ENCODE results near the gene ARL2BP.

ARL2BP gene

DNA sequence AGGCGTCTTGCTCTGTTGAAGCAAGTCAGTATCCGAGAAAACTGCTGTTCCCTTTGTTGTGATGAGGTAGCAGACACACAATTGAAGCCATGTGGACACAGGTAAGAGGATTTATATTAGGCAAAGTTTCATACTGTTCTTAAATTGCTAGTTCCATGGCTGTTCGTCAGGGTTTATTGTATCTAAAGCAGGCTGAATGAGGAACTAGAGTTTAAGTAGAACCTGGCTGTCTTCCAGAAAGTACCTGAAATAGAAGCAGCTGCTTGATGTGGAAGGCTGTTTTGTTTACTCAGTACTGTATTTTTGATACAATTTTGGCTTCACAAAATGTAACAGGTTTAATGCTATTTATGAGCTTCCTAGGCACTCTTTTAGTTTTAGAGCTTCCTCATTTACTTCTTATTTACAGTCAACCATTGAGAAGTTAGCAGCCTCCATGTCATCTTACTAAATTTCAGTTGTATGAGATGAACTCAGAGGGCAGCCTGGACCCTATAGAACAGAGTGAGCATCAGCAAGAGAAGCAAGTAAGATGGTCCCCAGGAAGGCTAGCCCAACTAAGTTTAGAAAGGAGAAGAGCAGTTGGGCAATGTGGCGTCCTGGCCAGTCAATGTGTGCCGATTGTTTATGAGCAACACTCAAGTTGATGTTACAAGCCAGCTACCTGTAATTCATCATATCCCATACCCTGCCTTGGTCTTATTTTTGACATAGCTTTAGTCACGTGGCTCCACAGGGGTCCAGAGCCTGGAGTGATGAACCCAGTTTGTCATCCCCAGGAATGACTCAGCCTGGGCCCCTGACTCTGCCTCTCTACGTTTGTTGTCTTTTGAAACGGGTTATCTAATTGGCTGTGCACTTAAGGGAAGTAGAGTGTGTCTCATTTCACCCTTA is 9.7 kb upstream of the ARL2BP start:
- DNase-seq (ENCODE audit: low spot score) = no peak

DNA sequence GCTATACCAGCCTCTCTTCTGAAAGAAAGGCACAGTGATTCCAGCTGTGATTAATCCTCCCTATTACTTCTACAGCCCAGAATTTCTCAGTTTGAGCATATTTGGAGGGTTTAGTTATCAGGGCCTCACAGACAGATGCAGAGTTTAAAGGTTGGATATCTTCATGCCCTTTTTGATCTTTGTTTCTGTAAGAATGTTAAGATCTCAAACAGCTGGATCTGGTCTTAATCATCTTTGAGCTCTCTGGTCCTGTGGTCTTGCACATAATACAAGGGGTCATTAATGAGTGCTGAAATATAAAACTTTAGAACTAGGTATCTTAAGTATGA is 9.1 kb upstream of the ARL2BP start:
- no peak for DNase-seq (ENCODE audit: low spot score)

DNA sequence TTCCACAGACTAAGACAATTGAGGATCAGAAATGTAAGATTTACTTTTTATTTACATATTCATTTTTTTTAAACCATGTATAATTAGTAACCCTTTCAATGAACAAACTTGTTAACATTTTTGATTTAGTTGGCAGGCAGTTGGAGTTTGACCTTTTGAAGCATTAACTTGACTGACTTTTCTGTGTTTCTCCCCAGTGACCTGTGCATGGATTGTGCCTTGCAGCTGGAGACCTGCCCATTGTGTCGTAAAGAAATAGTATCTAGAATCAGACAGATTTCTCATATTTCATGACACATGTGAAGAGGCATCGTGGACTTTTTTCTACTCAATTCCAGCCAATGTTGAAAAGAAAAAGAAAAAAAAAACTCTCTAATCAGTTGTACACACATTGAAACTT is 6.4 kb upstream of the ARL2BP start:
- DNase-seq (ENCODE audit: low spot score) = no peak

DNA sequence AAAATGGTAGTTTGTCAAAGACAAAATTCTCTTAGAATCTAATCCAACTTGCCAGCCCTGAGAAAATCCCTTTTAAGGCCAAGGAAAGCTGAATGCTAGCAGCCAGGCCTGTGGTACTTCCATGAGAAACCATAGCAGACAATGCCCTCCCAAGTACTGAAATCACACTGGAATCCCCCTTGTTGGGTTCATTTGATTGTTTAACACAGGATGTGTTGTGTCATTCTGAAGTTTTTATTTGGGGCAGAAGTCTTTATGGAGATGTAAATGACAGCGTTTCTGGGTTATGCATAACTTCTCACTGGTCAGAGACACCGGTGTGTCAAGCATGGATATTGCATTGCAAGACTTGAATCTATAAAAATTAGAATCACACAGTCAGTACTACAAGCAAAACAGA is 6.0 kb upstream of the ARL2BP start:
- DNase-seq (ENCODE audit: low spot score) = no peak

DNA sequence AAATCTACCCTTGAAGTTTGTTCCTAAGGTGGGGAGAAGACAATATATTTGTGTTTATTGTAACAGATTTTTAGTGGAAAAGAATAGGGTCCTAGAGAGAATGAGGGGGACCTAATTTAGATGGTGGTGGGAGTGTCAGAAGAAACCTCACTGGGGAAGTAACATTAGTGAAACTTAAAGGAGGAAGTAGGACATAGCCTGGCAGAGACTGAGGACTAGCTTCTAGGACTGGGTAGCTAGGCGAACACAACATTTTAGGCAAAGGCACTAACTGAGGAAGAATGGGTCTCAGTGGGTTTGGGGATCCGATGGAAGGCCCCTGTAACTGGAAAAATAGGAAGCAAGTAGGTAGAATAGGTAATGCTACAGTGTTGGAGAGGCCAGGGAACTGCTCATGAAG is 4.2 kb upstream of the ARL2BP start:
- DNase-seq (ENCODE audit: low spot score) = no peak

DNA sequence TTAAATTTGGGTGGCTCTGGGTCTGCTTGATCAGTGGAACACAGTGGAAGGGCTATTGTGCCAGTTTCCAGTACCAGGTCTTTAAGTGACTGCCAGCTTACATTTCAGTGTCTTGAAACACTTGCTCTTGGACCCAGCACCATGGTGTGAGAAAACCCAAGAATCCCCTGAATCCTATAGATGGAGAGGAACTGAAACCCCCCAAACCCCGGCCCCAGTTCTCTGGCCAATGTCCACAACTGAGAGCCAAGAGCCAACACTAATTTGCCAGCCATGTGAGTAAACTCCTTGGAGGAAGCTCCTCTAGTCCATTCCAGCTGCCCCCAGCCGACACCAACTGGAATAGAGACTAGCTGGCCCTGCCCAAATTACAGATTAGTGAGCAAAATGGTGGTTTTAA is 2.4 kb upstream of the ARL2BP start:
- no peak for DNase-seq (ENCODE audit: low spot score)

DNA sequence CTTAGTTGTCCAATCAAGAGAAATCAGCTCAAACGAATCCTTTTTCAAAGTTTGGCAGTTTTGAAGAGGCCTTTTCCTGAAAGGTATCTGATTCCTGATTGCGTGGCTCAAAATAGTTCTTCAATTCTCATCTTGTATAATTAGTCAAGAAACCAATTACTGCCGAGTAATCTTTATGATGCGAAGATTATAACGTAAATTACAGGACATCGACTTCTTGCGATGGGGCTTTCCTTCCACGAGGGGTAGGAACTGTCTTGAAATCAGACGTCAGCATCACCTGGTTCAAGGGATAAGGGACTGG is 644 bp upstream of the ARL2BP start:
- no peak for DNase-seq (ENCODE audit: low spot score)

DNA sequence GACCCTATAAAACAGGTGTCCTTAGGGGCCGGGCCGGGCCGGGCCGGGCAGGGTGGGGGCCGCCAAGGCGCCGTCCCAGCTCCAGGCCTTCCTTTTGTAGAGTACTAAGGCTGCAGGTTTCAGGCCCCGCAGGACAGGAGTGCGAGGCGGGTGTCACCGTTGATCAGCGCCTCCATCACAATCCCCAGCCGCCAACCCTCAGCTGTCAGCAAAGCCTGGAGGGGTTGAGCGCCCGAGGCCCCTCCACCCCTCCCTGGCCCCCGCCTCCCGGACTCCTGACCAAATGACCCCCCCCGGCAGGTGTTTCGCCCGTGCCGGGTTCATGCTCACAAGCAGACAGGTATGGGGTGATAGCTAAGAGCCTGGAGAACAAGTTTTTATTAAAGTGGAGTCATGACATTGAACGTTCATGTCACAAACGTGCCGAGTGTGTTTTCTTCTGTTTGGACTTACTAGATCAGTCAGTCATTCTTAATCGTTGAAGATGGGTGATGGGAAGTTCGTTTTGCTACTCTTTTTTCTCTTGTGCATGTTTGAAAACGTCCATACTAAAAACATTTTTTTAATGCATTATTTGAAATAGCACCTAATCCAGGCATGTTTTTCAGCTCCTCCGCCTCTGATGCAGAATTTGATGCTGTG is 534 bp downstream of the ARL2BP start:
- peak; percentile 54 for DNase-seq (ENCODE audit: low spot score)

DNA sequence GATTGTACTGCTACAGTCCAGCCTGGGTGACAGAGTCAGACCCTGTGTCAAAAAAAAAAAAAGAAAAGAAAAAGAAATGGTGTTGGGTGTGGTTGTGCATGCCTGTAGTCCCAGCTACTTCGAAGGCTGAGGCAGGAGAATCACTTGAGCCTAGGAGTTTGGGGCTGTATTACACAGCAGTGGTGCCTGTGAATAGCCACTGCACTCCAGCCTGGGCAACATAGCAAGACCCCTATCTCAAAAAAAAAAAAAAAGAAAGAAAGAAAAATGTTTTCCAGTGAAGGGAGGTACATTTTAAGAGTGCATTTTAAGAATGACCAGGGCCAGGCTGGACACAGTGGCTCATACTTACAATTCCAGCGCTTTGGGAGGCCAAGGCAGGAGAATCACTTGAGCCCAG is 6.3 kb downstream of the ARL2BP start:
- no peak for DNase-seq (ENCODE audit: low spot score)

DNA sequence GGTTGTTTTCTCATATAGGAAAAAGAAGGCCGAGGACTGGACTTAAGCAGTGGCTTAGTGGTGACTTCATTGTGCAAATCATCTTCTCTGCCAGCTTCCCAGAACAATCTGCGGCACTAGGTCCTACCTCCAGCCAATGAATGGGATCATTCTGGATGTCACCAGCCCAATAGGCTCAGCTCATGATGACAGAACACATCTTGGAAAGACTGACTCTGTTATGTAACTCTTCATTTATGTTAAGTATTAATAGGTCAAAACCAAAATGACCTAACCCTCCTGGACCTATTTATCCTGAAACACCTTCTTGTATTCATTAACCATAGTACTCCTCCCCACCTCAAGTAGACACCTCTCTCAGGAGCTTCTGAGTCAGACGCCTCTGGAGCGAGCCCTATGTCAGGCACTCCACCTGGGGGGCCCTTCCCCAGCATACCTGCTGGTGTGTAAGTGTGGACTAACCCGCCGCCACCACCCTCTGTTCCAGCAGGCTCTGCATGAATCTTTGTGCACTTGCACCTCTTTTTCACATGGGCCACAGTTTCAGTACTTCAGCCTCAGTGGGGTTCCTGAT is 7.2 kb downstream of the ARL2BP start:
- no peak for DNase-seq (ENCODE audit: low spot score)

DNA sequence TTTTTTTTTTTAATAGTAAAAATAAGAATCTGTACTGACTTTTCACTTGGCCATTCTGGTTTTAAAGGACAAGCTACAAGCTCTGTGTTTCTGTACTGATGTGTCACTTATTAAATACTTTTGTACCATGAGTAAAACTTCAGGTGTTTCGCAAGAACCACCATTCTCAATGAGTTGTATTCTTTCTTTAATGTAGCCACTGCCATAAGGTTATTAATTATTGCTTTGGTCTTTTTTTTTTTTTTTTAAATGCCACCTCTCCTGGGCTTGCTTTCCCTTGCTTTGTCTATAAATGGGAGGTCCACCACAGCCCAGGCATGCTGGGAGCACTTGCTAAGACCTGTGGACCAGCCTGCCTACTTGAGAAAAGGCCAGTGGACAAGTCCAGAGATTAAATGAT is 8.4 kb downstream of the ARL2BP start:
- DNase-seq (ENCODE audit: low spot score) = no peak

DNA sequence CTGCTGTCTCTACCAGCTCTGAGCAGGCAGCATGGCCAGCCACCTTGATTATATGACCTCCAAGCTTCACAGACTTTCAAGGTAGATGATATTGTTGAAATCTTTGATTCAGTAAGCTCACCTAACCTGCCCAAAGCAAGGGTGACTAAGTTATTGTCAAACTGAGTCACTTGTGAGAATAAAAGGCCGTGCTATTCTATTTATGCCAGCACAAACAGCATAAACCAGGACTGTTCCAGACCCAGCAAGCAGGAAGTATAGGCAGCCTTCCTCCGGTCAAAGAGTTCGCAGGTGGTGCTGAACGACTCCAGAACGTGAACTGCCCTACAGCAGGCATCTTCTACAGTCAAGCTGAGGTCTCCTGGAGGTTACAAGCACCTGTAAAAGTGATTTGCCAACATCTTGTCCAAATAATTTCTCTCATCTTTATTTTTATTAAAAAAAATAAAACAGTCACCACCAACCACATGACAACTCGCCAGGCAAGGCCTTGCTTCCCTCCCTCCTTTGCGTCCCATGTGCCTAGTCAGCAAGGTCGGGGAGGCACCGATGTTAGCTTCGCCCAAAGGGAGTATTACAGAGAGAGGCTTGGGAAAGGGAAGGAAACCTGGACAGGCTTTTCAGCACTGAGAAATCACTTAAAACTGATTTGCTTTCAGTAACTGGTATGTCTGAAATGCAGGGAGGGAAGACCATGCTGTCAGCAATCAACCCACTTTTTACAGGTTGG is 10.8 kb downstream of the ARL2BP start:
- no peak for DNase-seq (ENCODE audit: low spot score)

DNA sequence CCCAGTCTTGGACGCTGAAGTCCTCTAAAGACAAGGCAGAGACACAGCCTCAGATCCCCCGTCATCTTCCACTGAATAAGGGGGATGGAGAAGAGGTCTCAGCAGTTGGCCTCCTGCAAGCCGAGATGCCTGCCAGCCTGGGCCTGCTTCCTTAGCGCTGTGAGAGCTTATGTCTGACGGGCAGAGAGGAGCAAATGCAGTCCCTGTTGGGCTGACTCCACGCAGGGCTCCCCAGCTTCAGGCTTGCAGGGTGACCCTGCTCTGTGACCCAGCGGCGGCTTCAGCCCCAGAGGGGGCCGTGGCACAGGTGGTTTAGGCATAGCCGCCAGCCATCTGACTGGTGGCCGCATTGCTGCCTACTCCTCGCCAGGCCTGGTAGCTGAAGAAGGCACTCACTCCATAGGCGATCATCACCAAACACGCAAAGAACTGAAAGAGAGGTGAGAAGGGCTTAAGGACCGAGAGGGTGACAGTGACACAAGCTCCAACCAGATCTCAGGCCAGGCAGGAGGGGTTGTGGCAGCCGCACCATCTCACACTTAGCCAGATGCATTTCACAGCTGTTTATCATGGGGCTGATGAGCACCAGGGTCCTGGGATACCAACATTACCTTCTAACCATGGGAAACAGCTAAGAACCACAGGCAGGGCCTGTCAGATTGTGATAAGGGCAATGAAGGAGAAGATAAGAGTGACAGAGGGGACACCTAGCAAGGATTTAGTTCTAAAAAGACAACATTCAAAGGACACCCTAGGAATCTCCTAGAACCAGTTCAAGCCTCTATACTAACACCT is 11.7 kb downstream of the ARL2BP start:
- DNase-seq (ENCODE audit: low spot score) = no peak

DNA sequence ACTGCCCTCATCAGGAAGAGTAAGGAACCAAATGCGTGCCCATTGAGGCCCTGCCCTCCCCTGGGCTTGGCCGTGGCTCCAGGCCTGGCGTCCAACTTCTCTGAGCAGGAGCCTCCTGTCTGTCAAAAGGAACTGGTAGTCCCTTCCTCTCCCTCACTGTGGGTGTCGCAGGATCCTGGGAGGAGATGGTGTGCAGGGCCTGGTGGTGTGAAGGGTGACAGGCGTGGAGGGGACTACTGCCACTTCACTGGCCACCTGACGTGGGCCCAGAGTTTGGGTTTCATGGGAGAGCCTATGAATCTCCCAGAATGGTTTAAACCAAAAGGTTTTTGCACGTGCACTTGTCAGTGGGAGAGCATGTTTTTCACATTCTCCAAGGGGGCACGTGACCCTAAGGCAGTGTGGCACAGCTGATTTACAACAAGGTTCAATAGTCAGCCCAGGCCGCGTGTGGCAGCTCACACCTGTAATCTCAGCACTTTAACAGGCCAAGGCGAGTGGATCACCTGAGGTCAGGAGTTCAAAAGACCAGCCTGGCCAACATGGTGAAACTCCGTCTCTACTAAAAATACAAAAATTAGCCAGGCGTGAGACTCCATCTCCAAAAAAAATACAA is 12.5 kb downstream of the ARL2BP start:
- no peak for DNase-seq (ENCODE audit: low spot score)

DNA sequence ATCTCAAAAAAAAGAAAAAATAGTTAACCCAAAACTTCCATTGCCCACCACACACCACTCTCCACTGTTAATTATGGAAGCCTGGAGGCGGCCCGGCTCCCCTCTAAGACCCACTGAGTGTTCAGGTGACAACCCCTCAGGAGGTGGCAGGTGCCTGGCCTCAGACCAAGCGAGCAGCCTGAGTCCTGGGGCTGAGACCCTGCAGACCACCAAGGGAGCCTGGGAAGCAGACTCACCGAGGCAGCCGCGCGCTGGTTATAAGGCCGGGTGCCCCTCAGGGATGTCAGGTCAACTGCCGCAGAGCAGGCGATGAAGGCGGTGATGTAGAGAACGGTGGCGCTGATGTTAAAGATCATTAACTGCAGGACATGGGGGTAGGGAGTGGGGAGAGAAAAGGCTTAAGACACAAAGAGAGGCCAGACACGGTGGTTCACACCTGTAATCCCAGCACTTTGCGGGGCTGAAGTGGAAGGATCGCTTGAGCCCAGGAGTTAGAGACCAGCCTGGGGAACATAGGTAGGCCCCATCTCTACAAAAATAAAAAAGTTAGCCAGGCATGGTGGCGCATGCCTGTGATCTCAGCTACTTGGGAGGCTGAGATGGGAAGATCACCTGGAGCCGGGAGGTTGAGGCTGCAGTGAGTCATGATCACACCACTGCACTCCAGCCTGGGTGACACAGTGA is 13.3 kb downstream of the ARL2BP start:
- DNase-seq (ENCODE audit: low spot score) = no peak

DNA sequence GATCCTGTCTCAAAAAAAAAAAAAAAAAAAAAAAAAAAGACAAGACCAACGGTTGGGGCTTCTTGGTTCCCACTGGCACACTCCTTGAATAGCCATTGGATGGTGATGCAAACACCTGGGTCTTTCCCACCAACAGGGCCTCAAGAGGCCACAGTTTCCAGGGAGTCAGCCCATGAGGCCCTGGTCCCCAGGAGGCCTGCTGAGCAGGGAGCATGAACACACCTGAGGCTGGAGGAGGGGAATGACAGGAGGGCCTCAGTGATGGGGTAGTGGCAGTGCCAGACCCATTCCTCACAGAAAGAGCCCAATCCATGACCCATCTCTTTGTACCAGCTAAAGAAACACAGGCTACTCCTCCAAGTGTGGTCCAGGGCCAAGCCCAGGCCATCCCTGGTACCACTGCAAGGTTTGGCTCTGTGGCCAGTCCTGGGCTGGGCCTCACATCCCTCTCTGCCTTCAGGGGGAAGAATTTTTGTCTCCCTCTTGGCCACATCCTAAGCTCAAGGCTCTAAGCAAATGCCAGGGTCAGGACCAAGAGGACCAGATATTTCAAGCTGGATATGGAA is 13.9 kb downstream of the ARL2BP start:
- no peak for DNase-seq (ENCODE audit: low spot score)

DNA sequence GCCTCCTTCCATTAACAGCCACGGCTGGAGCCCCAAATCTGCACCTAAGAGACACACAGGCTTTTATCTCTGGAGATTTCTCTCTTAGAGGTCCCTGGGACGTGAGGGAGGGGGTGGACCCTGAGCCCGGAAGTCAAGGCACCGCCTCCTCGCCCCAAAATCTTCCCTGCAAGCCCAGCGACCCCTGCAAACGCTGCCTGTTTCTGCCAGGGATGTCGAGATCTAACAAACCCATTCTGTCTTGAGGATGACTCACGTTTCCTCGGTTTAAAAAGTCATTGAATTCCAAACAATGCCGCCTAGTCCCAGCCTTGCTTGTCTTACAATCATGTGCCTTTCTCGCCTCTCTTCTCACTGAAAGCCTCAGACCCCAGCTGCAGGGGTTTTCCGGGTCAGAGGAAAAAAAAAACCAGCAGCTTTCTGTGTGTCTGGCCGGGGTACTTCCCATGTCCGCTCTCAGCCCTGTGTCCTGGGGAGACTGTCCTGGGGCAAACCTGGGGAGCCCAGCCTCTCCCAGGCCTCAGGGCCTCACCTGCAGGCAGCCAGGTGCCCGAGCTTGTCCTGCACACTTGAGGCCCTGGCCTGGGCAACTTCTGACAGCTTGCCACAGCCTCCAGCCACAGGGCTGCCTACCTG is 15.4 kb downstream of the ARL2BP start:
- DNase-seq (ENCODE audit: low spot score) = peak; percentile 65

DNA sequence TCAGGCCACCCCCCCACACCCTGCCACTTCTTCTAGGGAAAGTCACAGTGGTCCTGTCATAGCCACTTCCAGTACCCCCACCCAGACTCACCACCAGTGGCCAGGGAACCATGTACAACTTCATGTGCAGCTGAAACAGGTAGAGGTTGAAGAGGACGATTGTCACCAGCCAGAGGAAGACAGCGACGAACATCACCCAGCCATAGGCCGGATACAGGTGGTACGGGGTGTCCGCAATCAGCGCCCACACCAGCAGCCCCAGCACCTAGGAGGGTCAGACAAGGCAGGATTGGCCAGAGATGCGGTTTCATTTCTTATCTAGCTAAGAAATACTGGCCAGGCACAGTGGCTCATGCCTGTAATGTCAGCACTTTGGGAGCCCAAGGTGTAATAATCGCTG is 16.7 kb downstream of the ARL2BP start:
- DNase-seq (ENCODE audit: low spot score) = no peak

DNA sequence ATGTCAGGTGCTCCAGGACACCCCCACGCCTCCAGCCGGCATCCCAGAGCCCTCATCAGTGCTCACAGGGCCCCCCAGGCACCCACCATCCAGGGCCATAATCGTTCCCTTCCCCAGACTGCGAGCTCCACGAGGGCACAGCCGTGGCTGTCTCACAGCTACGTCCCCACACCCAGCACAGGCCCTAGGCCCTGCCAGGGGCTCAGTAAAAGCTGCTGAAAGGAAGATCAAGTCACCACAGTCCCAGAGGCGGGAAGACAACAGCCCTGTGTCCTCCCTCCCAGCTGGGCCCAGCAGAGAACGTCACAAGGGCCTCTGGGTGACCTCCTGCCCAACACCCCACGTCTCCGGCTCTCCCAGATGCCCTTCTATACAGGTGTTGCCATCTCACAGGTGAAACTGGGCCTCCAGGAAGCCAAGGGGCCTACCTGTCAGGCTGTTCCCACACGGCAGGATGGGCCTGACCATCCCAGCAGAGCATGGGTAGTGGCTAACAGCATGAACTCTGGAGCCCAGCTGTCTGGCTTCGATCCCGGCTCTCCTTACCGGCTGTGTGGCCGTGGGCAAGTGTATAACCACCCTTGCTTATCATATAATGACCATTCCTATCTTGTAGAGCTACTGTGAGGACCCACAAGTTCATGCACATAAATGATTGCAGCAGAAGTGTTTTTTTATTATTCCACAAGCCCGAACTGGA is 17.9 kb downstream of the ARL2BP start:
- DNase-seq (ENCODE audit: low spot score) = no peak

Measured in GM03348 (cell line).